SK-N-SH treated with all-trans-retinoic acid at 6 μM for 48 hours (cell line): ENCODE results near the gene CHRD.

Experiments
- ARNTL ChIP-seq: fragments of 450-650 bp; formaldehyde crosslinking; IDR thresholded peaks from 2 replicates; pipeline ENCODE4 v1.5.0; 2020; ENCODE audit warnings: low read depth, mild to moderate bottlenecking, moderate library complexity, borderline replicate concordance
- ISL1 ChIP-seq: fragments of 250-450 bp; sonication (Bioruptor Pico); IDR thresholded peaks from 2 replicates; pipeline ENCODE4 v2.1.2; 2022; ENCODE audit warnings: mild to moderate bottlenecking, moderate library complexity
- RARB ChIP-seq: fragments of 250-450 bp; sonication (Bioruptor Pico); IDR thresholded peaks from 2 replicates; pipeline ENCODE4 v1.8.0; 2021; ENCODE audit warnings: mild to moderate bottlenecking, moderate library complexity
- SNAI2 ChIP-seq: fragments of 250-450 bp; sonication (Bioruptor Pico); IDR thresholded peaks from 2 replicates; pipeline ENCODE4 v1.5.0; 2020; ENCODE audit warnings: mild to moderate bottlenecking, moderate library complexity
- TOX ChIP-seq: fragments of 250-450 bp; sonication (Bioruptor Pico); IDR thresholded peaks from 2 replicates; pipeline ENCODE4 v1.8.0; 2021; ENCODE audit warnings: mild to moderate bottlenecking, moderate library complexity, borderline replicate concordance
- ZFP3 ChIP-seq: fragments of 250-450 bp; sonication (Bioruptor Pico); IDR thresholded peaks from 2 replicates; pipeline ENCODE4 v1.5.0; 2020; ENCODE audit warnings: mild to moderate bottlenecking, moderate library complexity
- ZNF565 ChIP-seq: fragments of 450-650 bp; formaldehyde crosslinking; conservative IDR thresholded peaks from 2 replicates; pipeline ENCODE4 v1.5.0; 2020; ENCODE audit warnings: low read depth, mild to moderate bottlenecking, moderate library complexity
- ZNF70 ChIP-seq: fragments of 450-650 bp; formaldehyde crosslinking; IDR thresholded peaks from 2 replicates; pipeline ENCODE4 v1.5.0; 2020; ENCODE audit warnings: mild to moderate bottlenecking, moderate library complexity
- TF ChIP-seq, protein P1 (sequence below): fragments of 250-450 bp; sonication (Bioruptor Pico); IDR thresholded peaks from 2 replicates; pipeline ENCODE4 v1.5.1; 2020; ENCODE audit warnings: low read depth, mild to moderate bottlenecking, moderate library complexity
- TF ChIP-seq, protein P2 (sequence below): fragments of 250-450 bp; sonication (Bioruptor Pico); IDR thresholded peaks from 2 replicates; pipeline ENCODE4 v1.8.0; 2020; ENCODE audit warnings: mild to moderate bottlenecking, moderate library complexity, borderline replicate concordance
- TF ChIP-seq, protein P3 (sequence below): fragments of 250-450 bp; sonication (Bioruptor Pico); IDR thresholded peaks from 2 replicates; pipeline ENCODE4 v1.8.0; 2021; ENCODE audit warnings: low read depth, mild to moderate bottlenecking, moderate library complexity, borderline replicate concordance

DNA sequence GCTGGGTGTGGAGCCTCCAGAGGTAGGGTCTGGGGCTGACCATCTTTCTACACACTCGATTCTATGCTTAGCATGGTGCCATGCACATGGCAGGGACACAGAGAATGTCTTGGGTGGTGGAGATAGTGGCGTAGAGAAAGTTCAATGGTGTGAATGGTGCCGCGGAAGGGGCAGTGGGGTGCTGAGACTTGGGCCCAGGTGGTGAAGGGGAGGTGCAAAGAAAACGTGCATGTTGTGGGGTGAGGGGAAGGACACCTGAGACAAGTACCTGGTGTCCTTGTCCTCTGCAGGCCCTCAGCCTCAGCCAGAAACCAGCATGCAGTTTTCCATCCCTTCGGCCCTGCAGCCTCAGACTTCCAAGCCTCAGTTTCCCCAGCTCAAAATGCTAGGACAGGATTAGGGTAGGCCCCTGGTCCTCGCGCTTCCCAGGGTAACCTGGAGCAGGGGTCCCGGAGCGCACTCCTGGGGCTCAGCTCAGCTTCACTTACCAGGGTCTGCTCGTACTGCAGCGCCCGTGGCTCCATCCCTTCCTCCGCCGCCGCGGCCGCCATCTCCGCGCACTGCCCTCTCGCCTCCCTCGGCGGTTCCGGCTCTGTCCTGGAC is 18.8 kb upstream of the CHRD start:
- TF ChIP-seq, protein P1, sequence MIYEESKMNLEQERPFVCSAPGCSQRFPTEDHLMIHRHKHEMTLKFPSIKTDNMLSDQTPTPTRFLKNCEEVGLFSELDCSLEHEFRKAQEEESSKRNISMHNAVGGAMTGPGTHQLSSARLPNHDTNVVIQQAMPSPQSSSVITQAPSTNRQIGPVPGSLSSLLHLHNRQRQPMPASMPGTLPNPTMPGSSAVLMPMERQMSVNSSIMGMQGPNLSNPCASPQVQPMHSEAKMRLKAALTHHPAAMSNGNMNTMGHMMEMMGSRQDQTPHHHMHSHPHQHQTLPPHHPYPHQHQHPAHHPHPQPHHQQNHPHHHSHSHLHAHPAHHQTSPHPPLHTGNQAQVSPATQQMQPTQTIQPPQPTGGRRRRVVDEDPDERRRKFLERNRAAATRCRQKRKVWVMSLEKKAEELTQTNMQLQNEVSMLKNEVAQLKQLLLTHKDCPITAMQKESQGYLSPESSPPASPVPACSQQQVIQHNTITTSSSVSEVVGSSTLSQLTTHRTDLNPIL, result no peak
- TF ChIP-seq, protein P2, sequence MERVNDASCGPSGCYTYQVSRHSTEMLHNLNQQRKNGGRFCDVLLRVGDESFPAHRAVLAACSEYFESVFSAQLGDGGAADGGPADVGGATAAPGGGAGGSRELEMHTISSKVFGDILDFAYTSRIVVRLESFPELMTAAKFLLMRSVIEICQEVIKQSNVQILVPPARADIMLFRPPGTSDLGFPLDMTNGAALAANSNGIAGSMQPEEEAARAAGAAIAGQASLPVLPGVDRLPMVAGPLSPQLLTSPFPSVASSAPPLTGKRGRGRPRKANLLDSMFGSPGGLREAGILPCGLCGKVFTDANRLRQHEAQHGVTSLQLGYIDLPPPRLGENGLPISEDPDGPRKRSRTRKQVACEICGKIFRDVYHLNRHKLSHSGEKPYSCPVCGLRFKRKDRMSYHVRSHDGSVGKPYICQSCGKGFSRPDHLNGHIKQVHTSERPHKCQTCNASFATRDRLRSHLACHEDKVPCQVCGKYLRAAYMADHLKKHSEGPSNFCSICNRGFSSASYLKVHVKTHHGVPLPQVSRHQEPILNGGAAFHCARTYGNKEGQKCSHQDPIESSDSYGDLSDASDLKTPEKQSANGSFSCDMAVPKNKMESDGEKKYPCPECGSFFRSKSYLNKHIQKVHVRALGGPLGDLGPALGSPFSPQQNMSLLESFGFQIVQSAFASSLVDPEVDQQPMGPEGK (CRISPR knock-in tag), result no peak
- TF ChIP-seq SNAI2 (no peak), ZNF70 (no peak), ARNTL (no peak), ZNF565 (CRISPR knock-in tag) (no peak), ISL1 (CRISPR knock-in tag) (no peak), ZFP3 (CRISPR knock-in tag) (no peak), RARB (CRISPR knock-in tag) (no peak), TOX (CRISPR knock-in tag) (no peak)
- TF ChIP-seq, protein P3, sequence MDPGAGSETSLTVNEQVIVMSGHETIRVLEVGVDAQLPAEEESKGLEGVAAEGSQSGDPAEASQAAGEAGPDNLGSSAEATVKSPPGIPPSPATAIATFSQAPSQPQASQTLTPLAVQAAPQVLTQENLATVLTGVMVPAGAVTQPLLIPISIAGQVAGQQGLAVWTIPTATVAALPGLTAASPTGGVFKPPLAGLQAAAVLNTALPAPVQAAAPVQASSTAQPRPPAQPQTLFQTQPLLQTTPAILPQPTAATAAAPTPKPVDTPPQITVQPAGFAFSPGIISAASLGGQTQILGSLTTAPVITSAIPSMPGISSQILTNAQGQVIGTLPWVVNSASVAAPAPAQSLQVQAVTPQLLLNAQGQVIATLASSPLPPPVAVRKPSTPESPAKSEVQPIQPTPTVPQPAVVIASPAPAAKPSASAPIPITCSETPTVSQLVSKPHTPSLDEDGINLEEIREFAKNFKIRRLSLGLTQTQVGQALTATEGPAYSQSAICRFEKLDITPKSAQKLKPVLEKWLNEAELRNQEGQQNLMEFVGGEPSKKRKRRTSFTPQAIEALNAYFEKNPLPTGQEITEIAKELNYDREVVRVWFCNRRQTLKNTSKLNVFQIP (CRISPR knock-in tag), result no peak
